Measurements from ENCODE around the gene TGM5.

GRCh38 chr15:43286074-43286473, 19.3 kb upstream of the TGM5 start:
- no peak for TF ChIP-seq CREB1 (CRISPR knock-in tag; IDR thresholded peaks at IDR 0.05; ENCODE audit: low read depth)
- TF ChIP-seq, protein P1, sequence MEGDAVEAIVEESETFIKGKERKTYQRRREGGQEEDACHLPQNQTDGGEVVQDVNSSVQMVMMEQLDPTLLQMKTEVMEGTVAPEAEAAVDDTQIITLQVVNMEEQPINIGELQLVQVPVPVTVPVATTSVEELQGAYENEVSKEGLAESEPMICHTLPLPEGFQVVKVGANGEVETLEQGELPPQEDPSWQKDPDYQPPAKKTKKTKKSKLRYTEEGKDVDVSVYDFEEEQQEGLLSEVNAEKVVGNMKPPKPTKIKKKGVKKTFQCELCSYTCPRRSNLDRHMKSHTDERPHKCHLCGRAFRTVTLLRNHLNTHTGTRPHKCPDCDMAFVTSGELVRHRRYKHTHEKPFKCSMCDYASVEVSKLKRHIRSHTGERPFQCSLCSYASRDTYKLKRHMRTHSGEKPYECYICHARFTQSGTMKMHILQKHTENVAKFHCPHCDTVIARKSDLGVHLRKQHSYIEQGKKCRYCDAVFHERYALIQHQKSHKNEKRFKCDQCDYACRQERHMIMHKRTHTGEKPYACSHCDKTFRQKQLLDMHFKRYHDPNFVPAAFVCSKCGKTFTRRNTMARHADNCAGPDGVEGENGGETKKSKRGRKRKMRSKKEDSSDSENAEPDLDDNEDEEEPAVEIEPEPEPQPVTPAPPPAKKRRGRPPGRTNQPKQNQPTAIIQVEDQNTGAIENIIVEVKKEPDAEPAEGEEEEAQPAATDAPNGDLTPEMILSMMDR (conservative IDR thresholded peaks at IDR 0.05; ENCODE audit: low read depth in 2 of 2): no peak
- no peak for TF ChIP-seq REST (IDR thresholded peaks at IDR 0.05; ENCODE audit: unreplicated experiment)
- no peak for TF ChIP-seq POLR2AphosphoS5 (IDR thresholded peaks at IDR 0.05; ENCODE audit: low read depth)
- no peak for TF ChIP-seq EZH2phosphoT487 (IDR thresholded peaks at IDR 0.05; ENCODE audit: unreplicated experiment)
- TF ChIP-seq ZNF331 (CRISPR knock-in tag; IDR thresholded peaks at IDR 0.05; ENCODE audit: low read depth): no peak
- TF ChIP-seq EZH2 (IDR thresholded peaks at IDR 0.05; ENCODE audit: low read depth, unreplicated experiment): no peak
